A673 (cell line): ENCODE measurements around the gene EPB41L4B. TPM values are rescaled to one million over a fixed set of nuclear protein-coding genes. Genes with fewer than 3 reads are reported as not detected.

Experiments used
- BruUV-seq: library from RNA; stranded (reverse); fragments of 400-500 nt; replicated peaks from 2 replicates; lab custom pipeline; 2021; lab: Mats Ljungman, UMichigan
- CTCF ChIA-PET: fragments of 300-600 bp; sonication (Branson Sonifier 250); formaldehyde crosslinking; loops from one replicate; lab custom pipeline; 2022; ENCODE audit warnings: antibody characterized with exemption; lab: Charles Lee
- POLR2A ChIA-PET: fragments of 300-600 bp; sonication (Branson Sonifier 250); formaldehyde crosslinking; loops from one replicate; lab custom pipeline; 2022; ENCODE audit warnings: antibody characterized with exemption; ENCODE audit not compliant: low non-redundant PET; lab: Charles Lee
- DNase-seq: peaks from one replicate; pipeline ENCODE4 v3.0.0-alpha.2; 2015; ENCODE audit warnings: low spot score
- H3K27ac ChIP-seq: fragments of 200-600 bp; sonication (generic); 2 replicates; pipeline ENCODE4 v1.5.1; 2016; ENCODE audit warnings: mixed run types, low read depth, mild to moderate bottlenecking, mixed read lengths, antibody characterized with exemption, low read length; ENCODE audit not compliant: poor library complexity, severe bottlenecking
- H3K27me3 ChIP-seq: fragments of 200-600 bp; sonication (generic); replicated peaks from 2 replicates; pipeline ENCODE4 v1.6.1; 2017; ENCODE audit warnings: mixed run types, low read depth, mild to moderate bottlenecking, mixed read lengths, antibody characterized with exemption, low read length; ENCODE audit not compliant: insufficient read depth, poor library complexity
- H3K36me3 ChIP-seq: fragments of 200-600 bp; sonication (generic); 2 replicates; pipeline ENCODE4 v1.6.1; 2016; ENCODE audit warnings: mixed run types, mild to moderate bottlenecking, mixed read lengths, antibody characterized with exemption, low read length; ENCODE audit not compliant: insufficient read depth, poor library complexity, severe bottlenecking
- H3K4me1 ChIP-seq: fragments of 200-600 bp; sonication (generic); 2 replicates; pipeline ENCODE4 v1.6.1; 2017; ENCODE audit warnings: mixed run types, mild to moderate bottlenecking, mixed read lengths, antibody characterized with exemption, low read length; ENCODE audit not compliant: insufficient read depth, poor library complexity, severe bottlenecking
- H3K4me3 ChIP-seq: fragments of 200-600 bp; sonication (generic); 2 replicates; pipeline ENCODE4 v1.5.1; 2016; ENCODE audit warnings: low read depth, mixed run types, mild to moderate bottlenecking, mixed read lengths, low read length; ENCODE audit not compliant: poor library complexity, severe bottlenecking
- H3K9me3 ChIP-seq: fragments of 200-600 bp; sonication (generic); 2 replicates; pipeline ENCODE4 v1.6.1; 2016; ENCODE audit warnings: mixed run types, low read depth, mild to moderate bottlenecking, mixed read lengths, antibody characterized with exemption, low read length; ENCODE audit not compliant: poor library complexity, severe bottlenecking
- EZH2 ChIP-seq: fragments of 200-600 bp; sonication (generic); IDR thresholded peaks from 2 replicates; pipeline ENCODE4 v1.6.1; 2017; ENCODE audit warnings: borderline replicate concordance, low read depth, mild to moderate bottlenecking, mixed read lengths, antibody characterized with exemption, low read length; ENCODE audit not compliant: poor library complexity, severe bottlenecking
- intact Hi-C: fragments of 100-400 bp; cut with micrococcal nuclease; formaldehyde crosslinking; loops from one replicate; pipeline ENCODE4 v1.10.0; 2022; ENCODE audit not compliant: unreplicated experiment
- total RNA-seq: library from RNA; stranded (reverse); gene quantifications from 2 replicates; pipeline ENCODE4 v1.2.3, GENCODE V29; 2021
- TF ChIP-seq, protein P1 (sequence below): fragments of 300-800, 200-600 bp; sonication (generic); conservative IDR thresholded peaks from 2 replicates; pipeline ENCODE4 v1.5.1; 2017; ENCODE audit warnings: low read depth, mild to moderate bottlenecking, antibody characterized with exemption, low read length, moderate library complexity, mixed read lengths

EPB41L4B gene
- total RNA-seq, 1 experiment from 2014 or later, result not detected

DNA sequence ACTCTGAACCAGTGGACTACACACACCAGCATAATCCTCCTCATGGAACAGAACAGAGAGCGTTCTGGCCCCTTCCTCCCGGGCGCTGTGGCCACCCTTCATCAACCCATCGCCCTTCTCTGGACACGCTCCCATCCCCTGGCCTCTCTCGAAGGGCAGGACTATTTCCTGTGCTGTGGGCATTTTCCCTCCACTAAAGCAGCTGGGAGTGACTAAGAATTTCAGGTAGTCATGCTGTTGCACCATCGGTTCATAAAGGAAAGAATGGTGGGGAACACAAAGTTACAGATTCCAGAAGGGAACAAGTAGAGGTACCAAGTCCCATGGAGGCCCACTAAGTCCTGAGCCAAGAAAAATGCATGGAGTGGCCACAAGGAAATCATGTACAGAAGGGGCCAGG, 68.6 kb downstream of the EPB41L4B start:
- no peak for TF ChIP-seq EZH2
- TF ChIP-seq, protein P1, sequence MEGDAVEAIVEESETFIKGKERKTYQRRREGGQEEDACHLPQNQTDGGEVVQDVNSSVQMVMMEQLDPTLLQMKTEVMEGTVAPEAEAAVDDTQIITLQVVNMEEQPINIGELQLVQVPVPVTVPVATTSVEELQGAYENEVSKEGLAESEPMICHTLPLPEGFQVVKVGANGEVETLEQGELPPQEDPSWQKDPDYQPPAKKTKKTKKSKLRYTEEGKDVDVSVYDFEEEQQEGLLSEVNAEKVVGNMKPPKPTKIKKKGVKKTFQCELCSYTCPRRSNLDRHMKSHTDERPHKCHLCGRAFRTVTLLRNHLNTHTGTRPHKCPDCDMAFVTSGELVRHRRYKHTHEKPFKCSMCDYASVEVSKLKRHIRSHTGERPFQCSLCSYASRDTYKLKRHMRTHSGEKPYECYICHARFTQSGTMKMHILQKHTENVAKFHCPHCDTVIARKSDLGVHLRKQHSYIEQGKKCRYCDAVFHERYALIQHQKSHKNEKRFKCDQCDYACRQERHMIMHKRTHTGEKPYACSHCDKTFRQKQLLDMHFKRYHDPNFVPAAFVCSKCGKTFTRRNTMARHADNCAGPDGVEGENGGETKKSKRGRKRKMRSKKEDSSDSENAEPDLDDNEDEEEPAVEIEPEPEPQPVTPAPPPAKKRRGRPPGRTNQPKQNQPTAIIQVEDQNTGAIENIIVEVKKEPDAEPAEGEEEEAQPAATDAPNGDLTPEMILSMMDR, result no peak
- H3K9me3 ChIP-seq, result no peaks in the 10 kb centered on the region
- no peak for DNase-seq
- no peaks in the 10 kb centered on the region for H3K4me1 ChIP-seq
- ChIA-PET CTCF (no interaction called here), POLR2A (no interaction called here)
- no peak overlapping the region for H3K4me3 ChIP-seq
- no peak overlapping the region for H3K27ac ChIP-seq
- H3K27me3 ChIP-seq, result no peaks in the 10 kb centered on the region
- H3K36me3 ChIP-seq, result no peaks in the 10 kb centered on the region
- BruUV-seq, result no TSS peak
- intact Hi-C loops, result no loop called here

DNA sequence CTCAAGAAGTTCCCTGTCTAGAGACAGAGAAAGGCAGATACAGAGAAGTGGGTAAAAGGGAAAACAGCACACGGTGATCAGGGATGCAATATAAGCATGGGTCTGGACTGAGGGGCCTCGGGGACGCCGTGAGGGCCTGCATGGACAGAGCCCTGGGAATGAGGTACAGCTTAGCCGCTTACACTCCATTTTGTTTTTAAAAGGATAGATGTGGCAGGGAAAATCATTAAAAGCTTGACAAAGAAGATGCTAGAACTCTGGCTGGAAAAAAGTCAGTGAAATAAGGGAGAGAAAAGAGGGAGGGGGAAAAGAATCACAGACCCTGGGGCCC, 69.1 kb downstream of the EPB41L4B start:
- H3K9me3 ChIP-seq, result no peaks in the 10 kb centered on the region
- no peak for DNase-seq
- TF ChIP-seq, protein P1, result no peak
- no peak for TF ChIP-seq EZH2
- no TSS peak for BruUV-seq
- intact Hi-C loops, result no loop called here
- no peaks in the 10 kb centered on the region for H3K36me3 ChIP-seq
- no peaks in the 10 kb centered on the region for H3K27me3 ChIP-seq
- no peak overlapping the region for H3K4me3 ChIP-seq
- no peak overlapping the region for H3K27ac ChIP-seq
- ChIA-PET CTCF (no interaction called here), POLR2A (no interaction called here)
- H3K4me1 ChIP-seq, result no peaks in the 10 kb centered on the region

DNA sequence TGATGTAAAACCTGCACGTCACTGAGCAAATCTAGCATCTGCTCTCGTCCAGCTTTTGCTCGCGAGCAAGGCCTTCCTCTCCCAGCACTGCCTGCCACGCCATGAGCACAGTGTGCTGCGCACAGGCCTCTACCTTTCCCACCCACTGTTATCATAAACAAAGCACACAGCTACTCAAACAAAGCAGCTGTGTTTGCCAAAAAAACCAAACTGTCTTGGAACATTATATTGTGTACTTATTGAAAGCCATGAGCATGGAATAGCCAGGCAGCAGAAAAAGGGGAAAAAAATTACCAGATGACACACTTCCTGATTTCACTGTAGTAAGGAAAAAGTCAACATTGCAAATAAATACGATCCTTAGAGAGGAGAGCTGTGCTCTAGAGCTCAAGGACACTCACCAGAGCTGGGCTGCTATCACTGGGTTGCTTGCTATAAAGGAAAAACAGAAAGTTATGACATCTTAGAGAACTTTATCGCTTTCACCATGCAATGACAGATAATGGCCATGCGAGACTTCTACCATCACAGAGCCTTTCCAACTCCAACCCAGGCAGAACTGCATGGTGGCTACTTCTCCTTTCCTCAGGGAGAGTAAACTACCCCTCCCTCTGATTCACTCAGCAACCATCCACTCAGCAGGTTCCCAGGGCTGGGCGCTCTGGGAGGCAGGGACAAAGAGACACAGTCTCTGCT, 69.6 kb downstream of the EPB41L4B start:
- DNase-seq, result no peak
- Histone ChIP-seq H3K9me3 (no peaks in the 10 kb centered on the region), H3K36me3 (no peaks in the 10 kb centered on the region), H3K4me3 (no peak overlapping the region), H3K27ac (no peak overlapping the region), H3K27me3 (no peaks in the 10 kb centered on the region), H3K4me1 (no peaks in the 10 kb centered on the region)
- CTCF ChIA-PET, result no interaction called here
- TF ChIP-seq, protein P1, result no peak
- no peak for TF ChIP-seq EZH2
- BruUV-seq, result no TSS peak
- POLR2A ChIA-PET, result no interaction called here
- intact Hi-C loops, result no loop called here
